HG03108 (cell line): ENCODE data around the gene ING3.

Source experiments
- ATAC-seq: cut with Tn5 transposase; IDR thresholded peaks from one replicate; pipeline ENCODE4 v1.9.1; 2021; ENCODE audit warnings: moderate library complexity; ENCODE audit not compliant: unreplicated experiment

The ING3 gene

DNA sequence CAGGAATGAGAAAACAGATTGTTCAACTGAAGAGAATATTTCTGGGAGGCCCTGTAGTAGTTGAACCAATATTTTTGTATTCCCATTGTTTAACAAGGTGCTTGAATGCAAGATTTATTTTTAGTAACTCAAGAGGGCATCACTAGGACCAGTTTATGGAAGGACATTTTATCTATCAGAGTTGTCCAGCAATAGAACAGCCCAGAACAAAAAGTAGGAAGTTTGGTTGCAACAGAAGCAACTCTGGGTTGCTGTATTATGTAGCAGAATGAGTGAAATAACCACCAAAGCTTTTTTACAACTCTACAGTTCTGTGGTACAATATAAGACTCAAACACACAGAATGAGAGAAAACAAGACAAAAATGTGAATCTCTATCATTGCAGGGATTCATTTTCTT is 72.6 kb downstream of the ING3 start:
- ATAC-seq: no peak

DNA sequence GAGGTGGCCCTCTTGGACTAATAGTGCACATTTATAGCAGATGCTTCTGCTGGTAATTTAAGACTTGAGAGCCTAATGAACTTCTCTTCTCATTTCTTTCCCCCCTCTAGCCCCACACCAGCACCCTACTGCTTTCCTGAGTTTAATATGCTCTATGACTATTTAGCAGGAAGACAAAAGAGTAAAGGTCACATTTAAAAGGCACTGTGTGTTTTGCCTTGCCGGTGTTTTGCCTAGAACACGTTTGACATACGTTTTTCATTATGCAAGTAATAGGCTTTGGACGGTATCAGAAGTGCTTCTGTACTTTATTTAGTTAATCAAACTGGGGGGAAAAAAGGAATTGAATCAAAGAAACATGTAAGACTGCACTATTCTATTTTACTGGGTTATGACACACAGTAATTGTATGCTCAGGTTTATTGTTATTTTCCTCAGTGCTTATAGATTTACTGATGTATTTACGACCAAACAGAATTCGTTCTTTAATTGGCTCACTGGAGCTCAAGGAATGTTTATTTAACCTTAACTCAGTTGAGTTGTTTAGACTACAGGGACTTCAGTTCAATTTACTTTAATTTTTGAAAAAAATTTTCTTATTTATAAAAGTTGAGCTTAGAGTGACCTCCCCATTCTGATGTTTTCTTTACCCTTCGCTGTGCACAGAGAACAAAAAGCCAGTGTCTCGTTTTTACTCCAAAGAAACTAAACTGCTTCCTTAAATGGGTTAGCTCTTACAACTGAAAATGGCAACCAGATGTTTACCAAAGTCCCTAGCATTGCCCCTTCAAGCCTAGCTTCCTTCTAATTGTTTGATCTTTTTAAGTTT is 73.3 kb downstream of the ING3 start:
- no peak for ATAC-seq

DNA sequence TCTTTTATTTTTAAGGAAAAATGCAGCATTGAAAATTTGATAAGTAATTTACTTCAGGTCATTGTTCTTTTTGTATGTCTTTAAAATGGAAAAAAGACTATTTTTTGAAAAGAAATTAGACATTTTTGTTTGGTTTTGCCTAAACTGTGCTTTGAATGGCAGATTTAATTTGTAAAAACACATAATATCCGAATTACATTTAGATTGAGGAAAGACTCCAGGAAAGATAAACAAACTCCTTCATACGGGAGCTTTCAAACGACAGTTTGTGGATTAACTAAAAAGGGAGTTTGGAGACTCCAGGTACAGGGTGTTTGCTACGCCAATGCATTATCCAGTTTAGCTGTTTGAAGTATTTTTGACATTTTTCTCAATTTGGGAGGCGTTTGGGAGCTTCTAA is 74.0 kb downstream of the ING3 start:
- ATAC-seq: no peak

DNA sequence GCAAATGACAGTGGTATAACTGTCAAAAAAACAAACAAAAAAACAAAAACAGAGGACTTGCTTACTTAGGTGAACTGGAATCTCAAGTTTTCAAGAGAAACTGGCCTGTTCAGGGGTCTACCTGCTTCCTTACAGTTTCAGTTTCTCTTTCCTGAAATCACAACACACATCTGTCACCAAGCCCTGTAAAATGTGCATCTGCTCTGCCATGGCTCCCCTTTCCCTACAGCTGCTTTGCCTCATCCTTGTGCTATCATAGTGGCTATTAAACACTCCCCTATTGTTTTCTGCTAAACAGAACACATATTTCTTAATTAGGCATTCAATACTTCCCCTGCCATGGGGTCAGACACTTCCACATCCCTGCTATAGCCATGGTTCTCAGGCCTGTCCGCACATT is 75.6 kb downstream of the ING3 start:
- no peak for ATAC-seq

DNA sequence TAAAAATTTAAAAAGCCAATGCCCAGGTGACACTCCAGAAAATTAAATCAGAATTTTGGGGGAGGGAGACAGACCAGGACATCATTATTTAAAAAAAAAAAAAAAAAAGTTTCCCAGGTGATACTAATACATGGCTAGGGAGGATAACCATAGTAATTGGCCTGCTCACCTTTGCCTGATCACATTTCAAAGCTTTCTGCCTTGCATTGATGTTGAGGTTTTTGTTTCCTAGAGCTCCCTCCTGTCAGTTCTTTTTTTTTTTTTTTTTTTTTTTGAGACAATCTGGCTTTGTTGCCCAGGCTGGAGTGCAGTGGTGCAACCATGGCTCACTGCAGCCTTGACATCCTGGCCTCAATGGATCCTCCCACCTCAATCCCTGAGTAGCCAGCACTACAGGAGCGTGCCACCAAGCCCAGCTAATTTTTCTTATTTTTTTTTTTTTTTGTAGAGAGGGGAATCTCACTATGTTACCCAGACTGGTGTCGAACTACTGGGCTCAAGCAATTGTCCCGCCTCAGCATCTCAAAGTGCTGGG is 76.1 kb downstream of the ING3 start:
- no peak for ATAC-seq
